Erythroblast (primary cell): ENCODE results near the gene SLC25A52.

ENCODE experiments used
- GATA1 ChIP-seq: IDR thresholded peaks from 2 replicates; pipeline ENCODE4 v1.6.1; 2011; ENCODE audit warnings: low read depth, mild to moderate bottlenecking, control low read depth, low read length, moderate library complexity
- POLR2A ChIP-seq: IDR thresholded peaks from 2 replicates; pipeline ENCODE4 v1.6.1; 2011; ENCODE audit warnings: mild to moderate bottlenecking, low read length

DNA sequence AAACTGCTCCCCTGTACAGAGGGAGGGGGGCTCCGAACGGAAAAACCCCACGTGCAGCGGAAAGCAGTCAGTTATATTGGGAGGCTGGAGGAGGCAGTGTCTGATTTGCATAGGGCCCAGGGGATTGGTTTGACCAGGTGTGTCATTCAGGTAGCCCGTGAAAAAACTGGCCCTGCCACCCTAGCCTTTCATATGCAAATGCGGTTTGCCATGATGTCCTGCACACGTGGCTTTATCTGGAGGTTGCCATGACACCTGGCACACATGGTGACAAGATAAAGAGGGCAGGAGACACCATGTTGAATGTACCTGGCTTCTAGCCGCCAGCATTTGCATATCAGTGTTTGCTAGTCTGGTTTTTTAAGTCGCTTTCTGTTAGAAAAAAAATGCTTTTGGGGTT, 20.5 kb downstream of the SLC25A52 start:
- TF ChIP-seq POLR2A (no peak), GATA1 (no peak)
